NCI-H1092 (cell line): Measurements from ENCODE around the gene TIGD7.

Source experiments
- DNase-seq: peaks from one replicate; lab custom pipeline; 2025; lab: John Stamatoyannopoulos, UW

TIGD7 gene, protein sequence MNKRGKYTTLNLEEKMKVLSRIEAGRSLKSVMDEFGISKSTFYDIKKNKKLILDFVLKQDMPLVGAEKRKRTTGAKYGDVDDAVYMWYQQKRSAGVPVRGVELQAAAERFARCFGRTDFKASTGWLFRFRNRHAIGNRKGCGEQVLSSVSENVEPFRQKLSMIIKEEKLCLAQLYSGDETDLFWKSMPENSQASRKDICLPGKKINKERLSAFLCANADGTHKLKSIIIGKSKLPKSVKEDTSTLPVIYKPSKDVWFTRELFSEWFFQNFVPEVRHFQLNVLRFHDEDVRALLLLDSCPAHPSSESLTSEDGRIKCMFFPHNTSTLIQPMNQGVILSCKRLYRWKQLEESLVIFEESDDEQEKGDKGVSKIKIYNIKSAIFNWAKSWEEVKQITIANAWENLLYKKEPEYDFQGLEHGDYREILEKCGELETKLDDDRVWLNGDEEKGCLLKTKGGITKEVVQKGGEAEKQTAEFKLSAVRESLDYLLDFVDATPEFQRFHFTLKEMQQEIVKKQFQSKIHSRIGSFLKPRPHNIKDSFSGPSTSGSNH

GRCh38 chr16:3305109-3306068 lies at the start of gene TIGD7, which contains the start of gene ZNF75A:
Gene TIGD7 (minus strand): TSS chr16:3305430. CDS start chr16:3300614, 4,816 bp downstream.
Gene ZNF75A (plus strand): TSS chr16:3305497. CDS start chr16:3308429, 2,932 bp downstream.
- DNase-seq, result peak; percentile 79

DNA sequence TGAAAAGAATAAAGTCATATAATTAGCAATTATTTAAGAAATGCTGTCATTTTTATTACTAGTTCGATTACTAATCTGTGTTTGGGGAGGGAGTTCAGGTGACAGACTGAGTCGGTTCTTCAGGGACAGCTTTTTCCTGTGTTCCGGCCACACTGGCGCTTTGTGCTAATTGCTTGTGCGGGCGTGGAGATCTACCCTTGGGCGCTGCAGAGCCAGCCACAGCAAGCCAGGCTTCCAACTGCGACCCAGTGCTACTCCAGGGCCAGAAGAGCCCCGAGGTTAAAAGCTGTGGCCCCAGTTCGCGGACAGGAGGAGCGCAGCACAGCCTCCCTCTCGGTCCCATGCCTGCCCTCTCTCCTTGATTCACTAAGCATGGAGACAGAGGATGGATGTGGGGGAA lies 43.9 kb upstream of the TIGD7 start:
- DNase-seq, result no peak

DNA sequence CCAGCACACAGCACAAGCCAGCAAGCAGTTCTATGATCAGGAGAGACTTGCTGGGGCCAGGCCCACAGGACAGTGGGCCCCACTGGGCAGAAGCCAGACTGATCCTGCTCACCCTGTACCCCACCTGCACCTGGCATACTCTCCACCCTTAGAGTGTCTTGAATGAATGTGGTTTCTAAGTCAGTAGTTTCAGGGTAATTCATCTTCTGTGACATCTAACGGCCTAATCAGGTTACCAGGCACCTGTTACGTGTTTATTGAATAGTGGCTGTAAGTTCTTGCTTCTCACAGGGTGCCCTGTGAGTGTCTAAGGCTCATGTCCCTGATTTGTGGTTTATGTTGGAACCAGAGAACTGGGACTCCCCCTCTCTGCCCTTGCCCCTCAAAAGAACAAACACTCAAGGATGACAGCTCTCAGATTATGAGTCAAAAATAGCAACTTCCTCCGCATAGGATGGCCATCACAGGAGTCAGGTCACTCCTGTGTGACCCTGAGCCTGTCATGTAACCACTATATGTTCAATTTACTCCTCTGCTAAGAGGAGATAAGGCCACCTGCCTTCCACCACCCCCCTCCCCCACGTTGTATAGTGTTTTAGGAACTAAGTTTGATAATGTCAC lies 43.4 kb upstream of the TIGD7 start:
- no peak for DNase-seq

- no peak for DNase-seq
Measured at GRCh38 chr16:3347586-3347985, 42.4 kb upstream of the TIGD7 start.

DNA sequence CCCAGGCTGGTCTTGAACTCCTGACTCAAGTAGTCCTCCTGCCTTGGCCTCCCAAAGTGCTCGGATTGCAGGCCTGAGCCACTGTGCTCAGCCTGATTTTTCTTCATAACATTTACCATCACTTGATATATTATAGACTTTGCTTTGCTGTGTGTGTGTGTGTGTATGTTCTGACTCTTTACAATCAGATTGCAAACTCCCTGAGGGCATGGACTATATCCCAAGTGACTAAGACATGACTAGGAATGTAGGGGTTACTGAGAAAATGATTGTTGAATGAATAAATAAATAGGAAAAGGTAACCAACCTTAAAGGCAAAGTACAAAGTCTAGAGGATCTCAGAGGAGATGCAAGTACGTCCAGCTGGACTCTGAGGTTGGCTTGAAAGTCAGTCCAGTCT lies 40.8 kb upstream of the TIGD7 start:
- no peak for DNase-seq

- DNase-seq, result no peak
Measured at GRCh38 chr16:3328643-3329042, 23.4 kb upstream of the TIGD7 start.

GRCh38 chr16:3328104-3328503 lies 22.9 kb upstream of the TIGD7 start:
- no peak for DNase-seq

GRCh38 chr16:3327514-3327913 lies 22.3 kb upstream of the TIGD7 start:
- DNase-seq, result no peak

DNA sequence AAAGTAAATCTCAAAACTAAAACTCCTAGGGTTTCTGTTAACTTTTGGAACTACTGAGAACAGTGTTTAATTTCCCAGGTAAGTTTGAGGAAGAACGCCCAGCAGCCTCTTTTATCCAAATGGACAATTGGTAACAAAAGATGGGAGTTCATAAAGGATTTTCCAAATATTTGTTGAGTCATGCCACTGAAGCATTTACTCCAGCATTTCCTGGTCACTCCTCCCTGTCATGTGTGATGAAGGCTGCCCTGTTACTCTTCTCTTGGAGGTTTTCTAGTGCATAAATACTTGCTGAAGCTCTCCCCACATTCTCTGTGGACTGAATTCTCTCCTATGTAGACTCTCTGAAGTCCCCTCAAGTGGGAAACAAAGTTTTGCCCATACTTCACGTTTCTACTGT lies 16.6 kb upstream of the TIGD7 start:
- no peak for DNase-seq

- DNase-seq, result no peak
Measured at GRCh38 chr16:3317315-3317999, 12.2 kb upstream of the TIGD7 start.

GRCh38 chr16:3311496-3311895 lies 6.3 kb upstream of the TIGD7 start:
- DNase-seq, result no peak

GRCh38 chr16:3306078-3306477 lies 848 bp upstream of the TIGD7 start:
- DNase-seq, result no peak

DNA sequence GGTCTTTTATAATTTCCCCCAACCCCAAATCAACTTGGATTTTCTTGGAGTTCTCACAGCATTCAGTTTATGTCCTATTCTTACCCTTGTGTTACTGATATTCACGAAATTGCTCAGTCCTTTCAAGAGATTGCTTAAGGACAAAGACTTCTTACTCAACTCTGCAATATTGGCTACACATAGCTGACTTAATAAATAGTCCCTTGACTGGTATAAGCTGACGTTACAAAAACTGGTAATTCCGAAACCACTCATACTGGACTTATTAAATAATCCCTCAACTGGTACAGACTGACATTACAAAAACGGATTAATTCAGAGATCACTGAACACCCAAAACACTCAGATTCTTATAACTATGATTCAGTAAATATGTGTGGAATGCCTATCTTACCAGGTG lies 860 bp downstream of the TIGD7 start:
- no peak for DNase-seq

GRCh38 chr16:3295783-3296182 lies 9.4 kb downstream of the TIGD7 start:
- no peak for DNase-seq

GRCh38 chr16:3295209-3295608 lies 10.0 kb downstream of the TIGD7 start:
- no peak for DNase-seq

DNA sequence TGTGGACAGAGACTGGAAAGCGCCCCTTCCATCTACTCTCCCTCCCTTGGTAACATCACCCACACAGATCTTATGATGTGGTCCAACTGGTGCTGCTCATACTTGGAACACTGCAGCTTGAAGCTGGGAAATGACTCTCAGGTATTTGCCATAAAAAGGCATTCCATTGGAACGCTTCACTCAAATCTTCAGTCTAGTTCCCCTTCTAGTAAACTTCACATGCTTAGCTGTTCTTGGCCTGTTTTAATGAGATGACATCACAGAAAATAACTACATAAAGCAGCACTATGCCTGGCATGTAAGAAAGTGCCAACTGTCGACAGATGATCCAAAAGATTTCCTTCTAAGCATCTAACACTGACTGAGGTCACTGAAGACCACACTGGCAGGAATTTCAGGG lies 12.6 kb downstream of the TIGD7 start:
- no peak for DNase-seq

- no peak for DNase-seq
Measured at GRCh38 chr16:3289998-3290673, 15.1 kb downstream of the TIGD7 start.

- DNase-seq, result no peak
Measured at GRCh38 chr16:3285131-3285530, 20.1 kb downstream of the TIGD7 start.

DNA sequence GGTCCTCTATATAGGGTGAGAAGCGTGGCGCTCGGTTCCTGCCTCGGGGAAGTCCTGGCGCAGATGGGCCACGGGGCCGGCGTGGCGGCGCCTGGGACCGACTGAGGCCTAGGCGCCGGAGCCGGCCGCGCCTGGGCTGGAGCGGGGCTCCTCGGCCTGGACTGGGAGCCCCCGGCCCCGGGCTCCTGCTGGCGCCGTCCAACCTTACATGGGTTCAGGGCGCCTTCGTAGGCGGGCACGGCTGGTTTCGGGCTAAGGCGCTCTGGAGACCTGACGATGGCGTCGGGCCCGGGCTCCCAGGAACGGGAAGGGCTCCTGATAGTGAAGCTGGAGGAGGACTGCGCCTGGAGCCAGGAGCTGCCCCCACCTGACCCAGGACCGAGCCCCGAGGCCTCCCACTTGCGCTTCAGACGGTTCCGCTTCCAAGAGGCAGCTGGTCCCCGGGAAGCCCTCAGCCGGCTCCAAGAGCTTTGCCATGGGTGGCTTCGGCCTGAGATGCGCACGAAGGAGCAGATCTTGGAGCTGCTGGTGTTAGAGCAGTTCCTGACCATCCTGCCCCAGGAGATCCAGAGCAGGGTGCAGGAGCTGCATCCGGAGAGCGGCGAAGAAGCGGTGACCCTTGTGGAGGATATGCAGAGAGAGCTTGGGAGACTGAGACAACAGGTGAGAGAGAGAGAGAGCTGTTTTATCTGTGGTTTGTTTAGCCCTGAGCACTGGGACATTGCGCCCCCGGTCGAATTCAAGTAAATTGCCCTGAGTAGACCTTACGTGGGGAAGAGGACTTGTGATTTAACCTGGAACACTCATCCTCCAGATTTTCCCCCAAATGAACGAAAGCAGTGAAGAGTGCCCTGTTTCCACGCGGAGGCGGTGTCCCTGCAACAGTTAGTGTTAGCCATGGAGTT lies 21.4 kb downstream of the TIGD7 start:
- no peak for DNase-seq
